GM23338 (cell line): ENCODE measurements around the gene ZNF277. TPM values are rescaled to one million over a fixed set of nuclear protein-coding genes. Genes with fewer than 3 reads are reported as not detected.

Experiments
- ATAC-seq: fragments of 200-7000 bp; cut with Tn5 transposase; 3 replicates; pipeline ENCODE4 v1.9.1; 2020
- DNase-seq: peaks from one replicate; pipeline ENCODE4 v3.0.0-alpha.2; 2015; ENCODE audit warnings: low spot score
- H2AFZ ChIP-seq: fragments of 200-600 bp; sonication (generic); 2 replicates; pipeline ENCODE4 v1.8.0; 2016; ENCODE audit warnings: antibody characterized with exemption, mild to moderate bottlenecking, moderate library complexity
- H3F3A ChIP-seq: fragments of 200-600 bp; sonication (generic); replicated peaks from 2 replicates; pipeline ENCODE4 v1.8.0; 2017; ENCODE audit warnings: antibody characterized with exemption, mixed run types, low read depth
- H3K27ac ChIP-seq: fragments of 200-600 bp; sonication (generic); 2 replicates; pipeline ENCODE4 v1.6.1; 2016; ENCODE audit warnings: low read depth
- H3K27me3 ChIP-seq: fragments of 200-600 bp; sonication (generic); 2 replicates; pipeline ENCODE4 v1.8.0; 2016; ENCODE audit warnings: mild to moderate bottlenecking, mixed run types, moderate library complexity; ENCODE audit not compliant: insufficient read depth
- H3K36me3 ChIP-seq: fragments of 200-600 bp; sonication (generic); 2 replicates; pipeline ENCODE4 v1.8.0; 2016; ENCODE audit warnings: mild to moderate bottlenecking; ENCODE audit not compliant: insufficient read depth
- H3K4me1 ChIP-seq: fragments of 200-600 bp; sonication (generic); 2 replicates; pipeline ENCODE4 v1.8.0; 2016; ENCODE audit warnings: mild to moderate bottlenecking, moderate library complexity; ENCODE audit not compliant: insufficient read depth
- H3K4me2 ChIP-seq: fragments of 200-600 bp; sonication (generic); 2 replicates; pipeline ENCODE4 v1.7.1; 2017; ENCODE audit warnings: mixed run types
- H3K4me3 ChIP-seq: fragments of 200-600 bp; sonication (generic); 2 replicates; pipeline ENCODE4 v1.6.1; 2016; ENCODE audit warnings: mixed run types
- H3K79me2 ChIP-seq: fragments of 200-600 bp; sonication (generic); replicated peaks from 2 replicates; pipeline ENCODE4 v1.8.0; 2017; ENCODE audit warnings: mild to moderate bottlenecking; ENCODE audit not compliant: insufficient read depth
- H3K9me2 ChIP-seq: fragments of 200-600 bp; sonication (generic); 2 replicates; pipeline ENCODE4 v1.8.0; 2017; ENCODE audit not compliant: insufficient read depth
- H4K20me1 ChIP-seq: fragments of 200-600 bp; sonication (generic); replicated peaks from 2 replicates; pipeline ENCODE4 v1.8.0; 2017; ENCODE audit warnings: mild to moderate bottlenecking; ENCODE audit not compliant: insufficient read depth
- H3K27ac Mint-ChIP-seq: 2 replicates; pipeline ENCODE4 v1.8.0; 2020; ENCODE audit warnings: inconsistent platforms, mild to moderate bottlenecking, moderate library complexity, mixed read lengths
- H3K27me3 Mint-ChIP-seq: 3 replicates; pipeline ENCODE4 v1.8.0; 2022; ENCODE audit warnings: low read depth, mild to moderate bottlenecking, moderate library complexity, mixed read lengths, inconsistent platforms; ENCODE audit not compliant: insufficient read depth, poor library complexity
- H3K36me3 Mint-ChIP-seq: 3 replicates; pipeline ENCODE4 v1.8.0; 2021; ENCODE audit warnings: low read depth, mild to moderate bottlenecking, inconsistent platforms, moderate library complexity, mixed read lengths
- H3K4me1 Mint-ChIP-seq: 3 replicates; pipeline ENCODE4 v1.8.0; 2020; ENCODE audit warnings: mild to moderate bottlenecking, inconsistent platforms, mixed read lengths
- H3K4me3 Mint-ChIP-seq: 3 replicates; pipeline ENCODE4 v1.8.0; 2021; ENCODE audit warnings: moderate library complexity, mild to moderate bottlenecking, inconsistent platforms, mixed read lengths
- H3K9me3 Mint-ChIP-seq: 3 replicates; pipeline ENCODE4 v1.8.0; 2020; ENCODE audit warnings: moderate library complexity, mild to moderate bottlenecking, inconsistent platforms, mixed read lengths
- CREB1 ChIP-seq: fragments of 250-450 bp; sonication (Bioruptor Pico); IDR thresholded peaks from 2 replicates; pipeline ENCODE4 v1.5.0; 2020; ENCODE audit warnings: low read depth, mild to moderate bottlenecking, moderate library complexity
- EZH2 ChIP-seq: fragments of 200-600 bp; sonication (generic); IDR thresholded peaks from one replicate; pipeline ENCODE4 v1.8.0; 2017; ENCODE audit warnings: antibody characterized with exemption, mild to moderate bottlenecking, low read depth; ENCODE audit not compliant: unreplicated experiment
- EZH2phosphoT487 ChIP-seq: fragments of 200-600 bp; sonication (generic); IDR thresholded peaks from one replicate; pipeline ENCODE4 v1.8.1; 2018; ENCODE audit warnings: antibody characterized with exemption; ENCODE audit not compliant: unreplicated experiment
- JUNB ChIP-seq: IDR thresholded peaks from one replicate; pipeline ENCODE4 v1.6.1; 2016; ENCODE audit warnings: antibody characterized with exemption; ENCODE audit not compliant: unreplicated experiment
- POLR2AphosphoS5 ChIP-seq: IDR thresholded peaks from 2 replicates; pipeline ENCODE4 v1.6.1; 2016; ENCODE audit warnings: antibody characterized with exemption, low read depth
- STAT1 ChIP-seq: IDR thresholded peaks from one replicate; pipeline ENCODE4 v1.6.1; 2016; ENCODE audit warnings: antibody characterized with exemption; ENCODE audit not compliant: unreplicated experiment
- ZNF114 ChIP-seq: fragments of 250-450 bp; sonication (Bioruptor Pico); IDR thresholded peaks from 2 replicates; pipeline ENCODE4 v1.5.0; 2020; ENCODE audit warnings: mild to moderate bottlenecking, moderate library complexity
- ZNF331 ChIP-seq: fragments of 250-450 bp; sonication (Bioruptor Pico); IDR thresholded peaks from 2 replicates; pipeline ENCODE4 v1.5.0; 2020; ENCODE audit warnings: low read depth, mild to moderate bottlenecking, moderate library complexity
- long read RNA-seq: library from polyadenylated mRNA; unstranded; transcript quantifications from one replicate; pipeline ENCODE4 v2.0.0, GENCODE V29; 2020; ENCODE audit not compliant: unreplicated experiment
- polyA plus RNA-seq: library from polyadenylated mRNA; unstranded; fragments of >200 nt; fragmentation: Nextera tagmentation; extraction: Ambion mirVana; gene quantifications from 2 replicates; pipeline ENCODE4 v1.2.1, GENCODE V29; 2016
- total RNA-seq: library from RNA; depleted of rRNA; stranded (reverse); fragments of >200 nt; shearing (Covaris generic); gene quantifications from 2 replicates; pipeline ENCODE4 v1.2.3, GENCODE V29; 2014; rRNA removed
- TF ChIP-seq, protein P1 (sequence below): IDR thresholded peaks from 2 replicates; pipeline ENCODE4 v1.6.1; 2016; ENCODE audit warnings: antibody characterized with exemption
- TF ChIP-seq, protein P2 (sequence below): IDR thresholded peaks from one replicate; pipeline ENCODE4 v1.6.1; 2018; ENCODE audit warnings: antibody characterized with exemption; ENCODE audit not compliant: unreplicated experiment
- TF ChIP-seq, protein P3 (sequence below), 2 experiments: fragments of 200-600 bp in 1 of 2; sonication (generic) in 1 of 2; conservative IDR thresholded peaks; 2 replicates each; pipeline versions ENCODE4 v1.5.1 to v1.6.1; 2016 to 2017; ENCODE audit warnings: antibody characterized with exemption in 2 of 2, low read depth in 2 of 2, mild to moderate bottlenecking in 2 of 2, moderate library complexity in 1 of 2

Gene ZNF277, protein sequence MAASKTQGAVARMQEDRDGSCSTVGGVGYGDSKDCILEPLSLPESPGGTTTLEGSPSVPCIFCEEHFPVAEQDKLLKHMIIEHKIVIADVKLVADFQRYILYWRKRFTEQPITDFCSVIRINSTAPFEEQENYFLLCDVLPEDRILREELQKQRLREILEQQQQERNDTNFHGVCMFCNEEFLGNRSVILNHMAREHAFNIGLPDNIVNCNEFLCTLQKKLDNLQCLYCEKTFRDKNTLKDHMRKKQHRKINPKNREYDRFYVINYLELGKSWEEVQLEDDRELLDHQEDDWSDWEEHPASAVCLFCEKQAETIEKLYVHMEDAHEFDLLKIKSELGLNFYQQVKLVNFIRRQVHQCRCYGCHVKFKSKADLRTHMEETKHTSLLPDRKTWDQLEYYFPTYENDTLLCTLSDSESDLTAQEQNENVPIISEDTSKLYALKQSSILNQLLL
- 22.5 and 25.4 TPM in 2 replicates for total RNA-seq
- 28.9 and 30.0 TPM in 2 replicates for polyA plus RNA-seq
- long read RNA-seq, transcript ZNF277-201 (12 exons, 1,849 nt): major isoform, 19 of 28 reads
- long read RNA-seq, partial matches to known transcripts: 2 of 28 reads
- long read RNA-seq, other reads (novel, unspliced or antisense): 3 of 28 reads

DNA sequence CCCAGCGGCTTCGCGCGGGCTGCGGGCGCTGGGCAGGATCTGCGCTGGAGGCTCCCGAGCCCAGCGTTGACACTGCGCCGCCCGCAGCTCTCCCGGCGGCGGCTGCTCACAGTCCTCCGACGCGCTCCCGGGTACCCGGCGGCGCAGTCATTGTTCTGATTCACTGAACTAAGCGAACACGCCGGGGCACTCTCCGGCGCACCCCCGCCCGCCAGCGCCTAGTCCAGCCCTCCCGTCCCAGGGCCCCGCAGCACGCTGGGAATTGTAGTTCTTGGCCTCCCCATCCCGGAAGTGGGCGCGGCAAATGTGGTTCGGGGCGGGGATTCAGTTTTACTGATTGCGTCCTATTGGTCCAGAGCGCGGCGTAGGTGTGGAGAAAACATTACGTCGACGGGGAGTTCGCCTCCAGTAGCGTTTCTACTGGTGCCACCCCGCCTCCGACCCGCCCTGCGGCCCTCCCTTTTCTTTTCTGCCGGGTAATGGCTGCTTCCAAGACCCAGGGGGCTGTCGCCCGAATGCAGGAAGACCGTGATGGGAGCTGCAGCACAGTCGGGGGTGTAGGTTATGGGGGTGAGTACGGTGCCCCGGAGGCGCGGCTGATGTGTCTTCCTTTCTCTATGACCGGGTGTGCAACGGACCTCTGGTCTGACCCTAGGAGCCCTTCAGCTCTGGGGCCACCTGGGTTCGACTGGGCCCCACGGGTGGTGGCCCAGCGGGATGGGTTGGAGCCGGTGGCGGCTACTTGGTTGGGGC lies at the start of gene ZNF277, which contains the start of gene DOCK4:
TSS of gene ZNF277 (plus strand) at position 458 of the 753 bp plus-strand sequence. CDS start at position 480, 22 bp downstream.
TSS of gene DOCK4 (minus strand) at position 162 of the 753 bp plus-strand sequence. CDS start 261 bp downstream, outside the sequence.
- no peaks in the 10 kb centered on the region; the same call in 1 of the 3 replicates for H3K36me3 Mint-ChIP-seq
- Histone ChIP-seq H3K79me2 (peaks cover 90% of the 10 kb centered on the region), H3K4me2 (peak within 1 kb of the TSS; percentile 93), H3K27me3 (no peaks in the 10 kb centered on the region), H3K27ac (peak within 1 kb of the TSS; percentile 56; the same call in 1 of the 2 replicates), H3K9me2 (no peaks in the 10 kb centered on the region), H3K36me3 (no peaks in the 10 kb centered on the region), H2AFZ (peak within 1 kb of the TSS; percentile 88), H3K4me1 (peaks cover 37% of the 10 kb centered on the region), H3F3A (no peaks in the 10 kb centered on the region), H3K4me3 (peak within 1 kb of the TSS; percentile 86), H4K20me1 (peaks cover 21% of the 10 kb centered on the region)
- peak within 1 kb of the TSS; percentile 93 for H3K27ac Mint-ChIP-seq
- H3K9me3 Mint-ChIP-seq: no peaks in the 10 kb centered on the region; the same call in 1 of the 3 replicates
- DNase-seq (peak; percentile 100), ATAC-seq (peak; percentile 82)
- peak within 1 kb of the TSS; percentile 99 for H3K4me3 Mint-ChIP-seq
- H3K4me1 Mint-ChIP-seq: peaks cover 28% of the 10 kb centered on the region
- H3K27me3 Mint-ChIP-seq: peaks cover 6% of the 10 kb centered on the region
- TF ChIP-seq, protein P1, sequence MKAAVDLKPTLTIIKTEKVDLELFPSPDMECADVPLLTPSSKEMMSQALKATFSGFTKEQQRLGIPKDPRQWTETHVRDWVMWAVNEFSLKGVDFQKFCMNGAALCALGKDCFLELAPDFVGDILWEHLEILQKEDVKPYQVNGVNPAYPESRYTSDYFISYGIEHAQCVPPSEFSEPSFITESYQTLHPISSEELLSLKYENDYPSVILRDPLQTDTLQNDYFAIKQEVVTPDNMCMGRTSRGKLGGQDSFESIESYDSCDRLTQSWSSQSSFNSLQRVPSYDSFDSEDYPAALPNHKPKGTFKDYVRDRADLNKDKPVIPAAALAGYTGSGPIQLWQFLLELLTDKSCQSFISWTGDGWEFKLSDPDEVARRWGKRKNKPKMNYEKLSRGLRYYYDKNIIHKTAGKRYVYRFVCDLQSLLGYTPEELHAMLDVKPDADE: peak; percentile 94
- TF ChIP-seq CREB1: peak; percentile 78
- TF ChIP-seq JUNB: no peak
- no peak for TF ChIP-seq ZNF331
- no peak for TF ChIP-seq ZNF114 (CRISPR knock-in tag)
- TF ChIP-seq, protein P2, sequence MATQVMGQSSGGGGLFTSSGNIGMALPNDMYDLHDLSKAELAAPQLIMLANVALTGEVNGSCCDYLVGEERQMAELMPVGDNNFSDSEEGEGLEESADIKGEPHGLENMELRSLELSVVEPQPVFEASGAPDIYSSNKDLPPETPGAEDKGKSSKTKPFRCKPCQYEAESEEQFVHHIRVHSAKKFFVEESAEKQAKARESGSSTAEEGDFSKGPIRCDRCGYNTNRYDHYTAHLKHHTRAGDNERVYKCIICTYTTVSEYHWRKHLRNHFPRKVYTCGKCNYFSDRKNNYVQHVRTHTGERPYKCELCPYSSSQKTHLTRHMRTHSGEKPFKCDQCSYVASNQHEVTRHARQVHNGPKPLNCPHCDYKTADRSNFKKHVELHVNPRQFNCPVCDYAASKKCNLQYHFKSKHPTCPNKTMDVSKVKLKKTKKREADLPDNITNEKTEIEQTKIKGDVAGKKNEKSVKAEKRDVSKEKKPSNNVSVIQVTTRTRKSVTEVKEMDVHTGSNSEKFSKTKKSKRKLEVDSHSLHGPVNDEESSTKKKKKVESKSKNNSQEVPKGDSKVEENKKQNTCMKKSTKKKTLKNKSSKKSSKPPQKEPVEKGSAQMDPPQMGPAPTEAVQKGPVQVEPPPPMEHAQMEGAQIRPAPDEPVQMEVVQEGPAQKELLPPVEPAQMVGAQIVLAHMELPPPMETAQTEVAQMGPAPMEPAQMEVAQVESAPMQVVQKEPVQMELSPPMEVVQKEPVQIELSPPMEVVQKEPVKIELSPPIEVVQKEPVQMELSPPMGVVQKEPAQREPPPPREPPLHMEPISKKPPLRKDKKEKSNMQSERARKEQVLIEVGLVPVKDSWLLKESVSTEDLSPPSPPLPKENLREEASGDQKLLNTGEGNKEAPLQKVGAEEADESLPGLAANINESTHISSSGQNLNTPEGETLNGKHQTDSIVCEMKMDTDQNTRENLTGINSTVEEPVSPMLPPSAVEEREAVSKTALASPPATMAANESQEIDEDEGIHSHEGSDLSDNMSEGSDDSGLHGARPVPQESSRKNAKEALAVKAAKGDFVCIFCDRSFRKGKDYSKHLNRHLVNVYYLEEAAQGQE: no peak
- TF ChIP-seq, protein P3, sequence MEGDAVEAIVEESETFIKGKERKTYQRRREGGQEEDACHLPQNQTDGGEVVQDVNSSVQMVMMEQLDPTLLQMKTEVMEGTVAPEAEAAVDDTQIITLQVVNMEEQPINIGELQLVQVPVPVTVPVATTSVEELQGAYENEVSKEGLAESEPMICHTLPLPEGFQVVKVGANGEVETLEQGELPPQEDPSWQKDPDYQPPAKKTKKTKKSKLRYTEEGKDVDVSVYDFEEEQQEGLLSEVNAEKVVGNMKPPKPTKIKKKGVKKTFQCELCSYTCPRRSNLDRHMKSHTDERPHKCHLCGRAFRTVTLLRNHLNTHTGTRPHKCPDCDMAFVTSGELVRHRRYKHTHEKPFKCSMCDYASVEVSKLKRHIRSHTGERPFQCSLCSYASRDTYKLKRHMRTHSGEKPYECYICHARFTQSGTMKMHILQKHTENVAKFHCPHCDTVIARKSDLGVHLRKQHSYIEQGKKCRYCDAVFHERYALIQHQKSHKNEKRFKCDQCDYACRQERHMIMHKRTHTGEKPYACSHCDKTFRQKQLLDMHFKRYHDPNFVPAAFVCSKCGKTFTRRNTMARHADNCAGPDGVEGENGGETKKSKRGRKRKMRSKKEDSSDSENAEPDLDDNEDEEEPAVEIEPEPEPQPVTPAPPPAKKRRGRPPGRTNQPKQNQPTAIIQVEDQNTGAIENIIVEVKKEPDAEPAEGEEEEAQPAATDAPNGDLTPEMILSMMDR (conservative IDR thresholded peaks at IDR 0.05; ENCODE audit: low read depth in 2 of 2): no peak
- no peak for TF ChIP-seq EZH2phosphoT487
- peak; percentile 79 for TF ChIP-seq STAT1
- TF ChIP-seq POLR2AphosphoS5: peak; percentile 72
- TF ChIP-seq EZH2: no peak
